HepG2 (cell line): ENCODE results near the gene MBD3L2. TPM values are rescaled to one million over a fixed set of nuclear protein-coding genes. Genes with fewer than 3 reads are reported as not detected.
"Not testable (repeated sequence)": the region's sequence is repeated elsewhere in the genome, so short reads cannot be mapped to it uniquely, and the experiment has no call there.

ENCODE experiments used
- ATAC-seq: fragments of 200-7000 bp; cut with Tn5 transposase; 3 replicates; pipeline ENCODE4 v1.9.1; 2020; ENCODE audit warnings: mild to moderate bottlenecking, moderate library complexity
- BruUV-seq: library from RNA; stranded (reverse); fragments of 400-500 nt; replicated peaks from 2 replicates; lab custom pipeline; 2021; lab: Mats Ljungman, UMichigan
- CTCF ChIA-PET: fragments of 300-600 bp; formaldehyde crosslinking; extraction: SDS; loops from one replicate; lab custom pipeline; 2021; ENCODE audit warnings: low total read pairs, inconsistent platforms, low intra/inter-chr PET ratio; lab: Yijun Ruan, JAX
- POLR2A ChIA-PET: fragments of 350-600 bp; sonication (Branson Sonifier 250); formaldehyde crosslinking; loops from one replicate; lab custom pipeline; 2020; ENCODE audit warnings: antibody characterized with exemption, inconsistent platforms; lab: Yijun Ruan, JAX
- DNase-seq: peaks from one replicate; pipeline ENCODE4 v3.0.0-alpha.2; 2015; ENCODE audit warnings: low spot score
- FAIRE-seq: peaks from 3 replicates; lab custom pipeline; 2011; peaks lifted over from hg19 to GRCh38; lab: Jason Lieb, UNC
- H2AFZ ChIP-seq: one replicate; pipeline ENCODE4 v1.6.1; 2011; ENCODE audit warnings: low read length, inconsistent platforms
- H3K27ac ChIP-seq: fragments of 300-600 bp; 3 replicates; pipeline ENCODE4 v1.8.0; 2011; ENCODE audit warnings: mixed run types, mild to moderate bottlenecking, mixed read lengths, low read length, inconsistent platforms; ENCODE audit not compliant: insufficient read depth; ENCODE audit errors: extremely low read length
- H3K27me3 ChIP-seq, 2 experiments: fragments of 200-600 bp in 1 of 2; 2 replicates in 1 of 2; 3 replicates in 1 of 2; pipeline versions ENCODE4 v1.6.0 to v1.8.0; 2011; ENCODE audit warnings: low read length in 2 of 2, mild to moderate bottlenecking in 2 of 2, moderate library complexity in 2 of 2, inconsistent platforms in 1 of 2; ENCODE audit not compliant: insufficient read depth in 2 of 2, control insufficient read depth in 1 of 2
- H3K36me3 ChIP-seq, 2 experiments: fragments of 200-600 bp in 1 of 2; replicated peaks in 1 of 2; 2 replicates in 1 of 2; 3 replicates in 1 of 2; pipeline versions ENCODE4 v1.5.1 to v1.8.0; 2011; ENCODE audit warnings: low read length in 2 of 2, inconsistent platforms in 1 of 2; ENCODE audit not compliant: insufficient read depth in 2 of 2, control insufficient read depth in 1 of 2
- H3K4me1 ChIP-seq: 2 replicates; pipeline ENCODE4 v1.5.1; 2012; ENCODE audit warnings: low read length, inconsistent platforms; ENCODE audit not compliant: insufficient read depth
- H3K4me2 ChIP-seq: 2 replicates; pipeline ENCODE4 v1.6.0; 2011; ENCODE audit warnings: low read depth, low read length, inconsistent platforms
- H3K4me3 ChIP-seq, 3 experiments: fragments of 200-600 bp in 1 of 3; sonication (generic), shearing (Covaris generic) in 1 of 3; replicated peaks in 1 of 3; 2 replicates each; pipeline ENCODE4 v1.5.1; 2011 to 2016; ENCODE audit warnings: low read length in 3 of 3, inconsistent platforms in 2 of 3, low read depth in 2 of 3, mild to moderate bottlenecking in 2 of 3, control low read depth in 1 of 3, mixed read lengths in 1 of 3; ENCODE audit not compliant: insufficient read depth in 1 of 3
- H3K79me2 ChIP-seq: one replicate; pipeline ENCODE4 v1.6.1; 2011; ENCODE audit warnings: low read length, inconsistent platforms; ENCODE audit not compliant: insufficient read depth
- H3K9ac ChIP-seq: 2 replicates; pipeline ENCODE4 v1.6.0; 2011; ENCODE audit warnings: mild to moderate bottlenecking, low read depth, low read length, inconsistent platforms; ENCODE audit not compliant: insufficient read depth
- H3K9me3 ChIP-seq: 2 replicates; pipeline ENCODE4 v1.5.1; 2012; ENCODE audit warnings: mild to moderate bottlenecking, low read length
- H4K20me1 ChIP-seq: 2 replicates; pipeline ENCODE4 v1.6.0; 2011; ENCODE audit warnings: inconsistent platforms, mild to moderate bottlenecking, low read length, moderate library complexity; ENCODE audit not compliant: insufficient read depth
- CBFB ChIP-seq: sonication (generic); formaldehyde crosslinking; IDR thresholded peaks from 2 replicates; pipeline ENCODE4 v1.4.0; 2020; ENCODE audit warnings: missing genetic modification reagents
- WGBS: methylation state at CpG from one replicate; pipeline ENCODE4 v1.1.6; 2017; ENCODE audit warnings: low lambda C conversion rate; 5-methylcytosine and 5-hydroxymethylcytosine counted together
- in situ Hi-C: cut with HindIII; loops from 2 replicates; pipeline ENCODE4 v1.10.0; 2017; ENCODE audit warnings: low pct_unique_long_range_greater_than_20kb; ENCODE audit not compliant: extremely low pct_ligation_motif_present
- intact Hi-C: fragments of 100-400 bp; cut with micrococcal nuclease; formaldehyde crosslinking; loops from one replicate; pipeline ENCODE4 v1.10.0; 2022; ENCODE audit not compliant: unreplicated experiment
- polyA plus RNA-seq, 8 experiments: library from polyadenylated mRNA; depleted of rRNA in 3 of 8; stranded (reverse) in 7 of 8; unstranded in 1 of 8; fragments of >200 nt; fragmentation: Illumina TruSeq in 4 of 8; extraction: Trizol in 4 of 8; gene quantifications; 2 replicates each; pipeline versions ENCODE4 v1.2.1 to v1.2.3, GENCODE V29; 2011 to 2016; ENCODE audit warnings: low read depth in 4 of 8, missing spikeins in 1 of 8, mixed read lengths in 1 of 8; ENCODE audit not compliant: insufficient read depth in 1 of 8
- total RNA-seq, 5 experiments: library from RNA; depleted of rRNA; stranded (reverse); fragments of >200 nt; fragmentation: Illumina TruSeq; extraction: Trizol; gene quantifications; 2 replicates each; pipeline ENCODE4 v1.2.3, GENCODE V29; 2016; ENCODE audit warnings: low read depth in 1 of 5
- TF ChIP-seq, protein P1 (sequence below): sonication (generic); formaldehyde crosslinking; IDR thresholded peaks from 2 replicates; pipeline ENCODE4 v1.4.0; 2020; ENCODE audit warnings: missing genetic modification reagents
- TF ChIP-seq, protein P2 (sequence below): sonication (generic); formaldehyde crosslinking; IDR thresholded peaks from 2 replicates; pipeline ENCODE4; 2020; ENCODE audit warnings: missing genetic modification reagents, mild to moderate bottlenecking, borderline replicate concordance

MBD3L2 gene
- total and polyA plus RNA-seq, 2 of the 13 experiments (the other 11 are each of a cell fraction or from before 2014, with no cell fraction given), result not detected

DNA sequence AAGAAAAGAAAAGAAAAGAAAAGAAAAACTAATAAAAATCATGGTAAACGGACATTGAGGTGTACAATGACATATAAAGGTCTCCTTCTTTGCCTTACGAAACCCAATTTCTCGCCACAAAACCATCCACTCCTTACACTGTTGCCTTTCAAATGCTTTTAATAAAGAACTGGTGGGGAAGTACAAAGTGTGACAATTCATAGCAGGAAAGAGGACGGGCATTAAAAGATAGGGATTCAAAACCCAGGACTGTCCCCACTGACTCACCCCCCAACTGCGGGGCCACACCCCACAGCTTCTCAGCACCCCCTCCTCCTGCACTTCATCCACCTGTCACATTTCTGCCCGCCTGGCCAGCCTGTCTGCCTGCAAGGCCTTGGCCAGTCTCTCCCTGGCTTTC, 30.3 kb upstream of the MBD3L2 start (continued):
- TF ChIP-seq, protein P1, sequence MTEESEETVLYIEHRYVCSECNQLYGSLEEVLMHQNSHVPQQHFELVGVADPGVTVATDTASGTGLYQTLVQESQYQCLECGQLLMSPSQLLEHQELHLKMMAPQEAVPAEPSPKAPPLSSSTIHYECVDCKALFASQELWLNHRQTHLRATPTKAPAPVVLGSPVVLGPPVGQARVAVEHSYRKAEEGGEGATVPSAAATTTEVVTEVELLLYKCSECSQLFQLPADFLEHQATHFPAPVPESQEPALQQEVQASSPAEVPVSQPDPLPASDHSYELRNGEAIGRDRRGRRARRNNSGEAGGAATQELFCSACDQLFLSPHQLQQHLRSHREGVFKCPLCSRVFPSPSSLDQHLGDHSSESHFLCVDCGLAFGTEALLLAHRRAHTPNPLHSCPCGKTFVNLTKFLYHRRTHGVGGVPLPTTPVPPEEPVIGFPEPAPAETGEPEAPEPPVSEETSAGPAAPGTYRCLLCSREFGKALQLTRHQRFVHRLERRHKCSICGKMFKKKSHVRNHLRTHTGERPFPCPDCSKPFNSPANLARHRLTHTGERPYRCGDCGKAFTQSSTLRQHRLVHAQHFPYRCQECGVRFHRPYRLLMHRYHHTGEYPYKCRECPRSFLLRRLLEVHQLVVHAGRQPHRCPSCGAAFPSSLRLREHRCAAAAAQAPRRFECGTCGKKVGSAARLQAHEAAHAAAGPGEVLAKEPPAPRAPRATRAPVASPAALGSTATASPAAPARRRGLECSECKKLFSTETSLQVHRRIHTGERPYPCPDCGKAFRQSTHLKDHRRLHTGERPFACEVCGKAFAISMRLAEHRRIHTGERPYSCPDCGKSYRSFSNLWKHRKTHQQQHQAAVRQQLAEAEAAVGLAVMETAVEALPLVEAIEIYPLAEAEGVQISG (CRISPR knock-in tag), result no peak
- TF ChIP-seq, protein P2, sequence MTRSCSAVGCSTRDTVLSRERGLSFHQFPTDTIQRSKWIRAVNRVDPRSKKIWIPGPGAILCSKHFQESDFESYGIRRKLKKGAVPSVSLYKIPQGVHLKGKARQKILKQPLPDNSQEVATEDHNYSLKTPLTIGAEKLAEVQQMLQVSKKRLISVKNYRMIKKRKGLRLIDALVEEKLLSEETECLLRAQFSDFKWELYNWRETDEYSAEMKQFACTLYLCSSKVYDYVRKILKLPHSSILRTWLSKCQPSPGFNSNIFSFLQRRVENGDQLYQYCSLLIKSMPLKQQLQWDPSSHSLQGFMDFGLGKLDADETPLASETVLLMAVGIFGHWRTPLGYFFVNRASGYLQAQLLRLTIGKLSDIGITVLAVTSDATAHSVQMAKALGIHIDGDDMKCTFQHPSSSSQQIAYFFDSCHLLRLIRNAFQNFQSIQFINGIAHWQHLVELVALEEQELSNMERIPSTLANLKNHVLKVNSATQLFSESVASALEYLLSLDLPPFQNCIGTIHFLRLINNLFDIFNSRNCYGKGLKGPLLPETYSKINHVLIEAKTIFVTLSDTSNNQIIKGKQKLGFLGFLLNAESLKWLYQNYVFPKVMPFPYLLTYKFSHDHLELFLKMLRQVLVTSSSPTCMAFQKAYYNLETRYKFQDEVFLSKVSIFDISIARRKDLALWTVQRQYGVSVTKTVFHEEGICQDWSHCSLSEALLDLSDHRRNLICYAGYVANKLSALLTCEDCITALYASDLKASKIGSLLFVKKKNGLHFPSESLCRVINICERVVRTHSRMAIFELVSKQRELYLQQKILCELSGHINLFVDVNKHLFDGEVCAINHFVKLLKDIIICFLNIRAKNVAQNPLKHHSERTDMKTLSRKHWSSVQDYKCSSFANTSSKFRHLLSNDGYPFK (CRISPR knock-in tag), result no peak
- no peak for TF ChIP-seq CBFB (CRISPR knock-in tag)

DNA sequence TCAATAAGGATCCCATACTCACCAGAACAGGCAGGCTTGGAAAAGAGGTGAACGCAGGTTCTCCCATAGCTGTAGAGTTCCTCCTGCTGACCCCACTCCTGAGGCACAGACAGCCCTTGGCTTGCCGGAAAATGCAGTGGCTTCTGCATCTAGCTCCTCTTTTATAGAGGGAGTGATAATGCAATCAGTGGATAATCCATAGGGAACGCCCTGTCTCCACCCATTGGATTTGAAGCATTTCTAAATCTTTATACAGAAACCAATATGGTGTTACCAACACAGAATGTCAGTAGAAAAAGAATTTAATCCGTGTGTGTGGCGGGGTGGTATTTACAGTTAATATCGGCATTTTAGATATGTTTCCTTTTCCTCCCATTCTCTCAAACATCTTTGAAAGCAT, 27.8 kb upstream of the MBD3L2 start, which contains the start of gene MBD3L2B:
TSS of gene MBD3L2B (minus strand) at position 101 of the 400 bp plus-strand sequence. CDS start at position 67, 34 bp downstream.
- in situ Hi-C loops, POLR2A ChIA-PET, H3K27me3 ChIP-seq, BruUV-seq, H3K4me3 ChIP-seq, CTCF ChIA-PET, H3K36me3 ChIP-seq, H3K79me2 ChIP-seq, intact Hi-C loops, ATAC-seq, H3K27ac ChIP-seq, DNase-seq, H3K4me1 ChIP-seq, H3K9me3 ChIP-seq, H2AFZ ChIP-seq, H4K20me1 ChIP-seq, H3K9ac ChIP-seq, H3K4me2 ChIP-seq: not testable (repeated sequence)
- FAIRE-seq, result peak; percentile 8
- no CpG with 5 or more reads among the region's 6 CpGs for WGBS

DNA sequence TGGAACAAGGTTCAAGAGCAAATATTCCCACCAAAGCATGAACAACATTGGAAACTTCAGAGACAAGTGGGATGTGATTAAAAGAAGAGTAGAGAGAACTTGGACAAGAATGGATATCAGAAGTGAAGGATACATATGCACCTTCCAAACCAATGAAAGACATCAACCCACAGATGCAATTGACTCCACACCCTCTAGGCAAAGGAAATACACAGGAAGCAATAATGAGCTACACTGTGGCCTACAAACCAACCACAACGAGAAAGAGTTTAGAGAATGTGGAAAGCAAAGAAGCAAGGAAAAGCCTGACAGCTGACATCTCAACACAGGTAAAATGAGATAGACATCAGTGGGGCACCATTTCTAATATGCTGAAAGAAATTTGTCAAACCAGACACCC, 20.3 kb upstream of the MBD3L2 start:
- H3K79me2 ChIP-seq, H3K27me3 ChIP-seq, DNase-seq, ATAC-seq, H3K9ac ChIP-seq, H3K4me3 ChIP-seq, H3K9me3 ChIP-seq, BruUV-seq, H3K27ac ChIP-seq, H3K4me1 ChIP-seq, POLR2A ChIA-PET, H3K4me2 ChIP-seq, H4K20me1 ChIP-seq, H3K36me3 ChIP-seq, H2AFZ ChIP-seq, in situ Hi-C loops, FAIRE-seq, intact Hi-C loops, CTCF ChIA-PET: not testable (repeated sequence)
- no CpG with 5 or more reads among the region's 1 CpG for WGBS

DNA sequence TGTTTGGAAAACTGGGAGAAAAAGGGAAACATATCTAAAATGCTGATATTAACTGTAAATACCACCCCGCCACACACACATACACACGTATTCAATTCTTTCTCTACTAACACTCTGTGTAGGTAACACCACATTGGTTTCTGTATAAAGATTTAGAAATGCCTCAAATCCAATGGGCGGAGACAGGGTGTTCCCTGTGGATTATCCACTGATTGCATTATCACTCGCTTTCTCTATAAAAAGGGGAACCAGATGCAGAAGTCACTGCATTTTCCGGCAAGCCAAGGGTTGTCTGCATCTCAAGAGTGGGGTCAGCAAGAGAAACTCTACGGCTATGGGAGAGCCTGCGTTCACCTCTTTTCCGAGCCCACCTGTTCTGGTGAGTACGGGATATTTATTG, 18.8 kb upstream of the MBD3L2 start, which contains the start of gene MBD3L5:
TSS of gene MBD3L5 (plus strand) at position 301 of the 400 bp plus-strand sequence. CDS start at position 335, 34 bp downstream.
- H3K4me3 ChIP-seq, in situ Hi-C loops, H3K4me1 ChIP-seq, H3K9me3 ChIP-seq, H3K27me3 ChIP-seq, H3K4me2 ChIP-seq, POLR2A ChIA-PET, BruUV-seq, H3K79me2 ChIP-seq, intact Hi-C loops, H3K27ac ChIP-seq, H2AFZ ChIP-seq, DNase-seq, H3K9ac ChIP-seq, H4K20me1 ChIP-seq, ATAC-seq, H3K36me3 ChIP-seq, CTCF ChIA-PET, FAIRE-seq: not testable (repeated sequence)
- WGBS, result no CpG with 5 or more reads among the region's 9 CpGs
